GM19395 (cell line): ENCODE data around the gene SCN4A.
"Not testable (repeated sequence)": the region's sequence is repeated elsewhere in the genome, so short reads cannot be mapped to it uniquely, and the experiment has no call there.

Experiments used
- ATAC-seq: cut with Tn5 transposase; IDR thresholded peaks from one replicate; pipeline ENCODE4 v1.9.1; 2021; ENCODE audit warnings: mild to moderate bottlenecking, moderate library complexity; ENCODE audit not compliant: unreplicated experiment

Gene SCN4A

DNA sequence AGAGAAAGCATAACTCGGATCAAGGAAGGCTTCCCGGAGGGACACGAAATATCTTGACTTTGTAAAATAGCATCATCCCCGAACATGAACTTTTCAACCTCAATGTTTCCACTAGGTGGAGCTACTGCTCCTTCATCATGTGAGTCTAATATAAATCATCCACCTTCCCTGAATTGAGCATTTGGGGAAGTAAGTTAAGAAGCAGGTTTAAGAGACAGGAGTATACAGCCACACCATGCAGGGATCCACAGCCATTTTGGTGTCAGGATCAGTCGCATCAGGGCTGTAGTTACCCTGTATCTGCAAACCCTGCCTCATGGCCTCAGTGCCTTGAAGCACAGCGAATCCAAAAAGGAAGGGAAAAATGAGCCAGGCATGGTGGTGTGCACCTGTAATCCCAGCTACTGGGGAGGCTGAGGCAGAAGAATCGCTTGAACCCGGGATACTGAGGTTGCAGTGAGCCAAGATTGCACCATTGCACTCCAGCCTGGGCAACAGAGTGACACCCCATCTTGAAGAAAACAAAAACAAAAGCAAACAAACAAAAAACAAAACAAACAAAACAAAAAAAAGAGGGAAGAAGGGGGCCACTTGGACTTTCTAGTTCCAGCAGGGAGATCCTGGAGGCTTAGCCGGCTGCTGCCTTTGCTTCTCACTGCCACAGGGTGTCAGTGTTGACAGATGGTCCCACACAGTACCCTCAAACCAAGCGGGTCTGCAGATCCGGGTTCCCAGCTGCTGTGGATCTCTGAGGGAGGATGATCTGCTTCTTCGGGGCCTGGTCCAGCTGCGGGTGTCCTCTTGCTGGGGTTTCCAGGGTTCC lies 83.5 kb downstream of the SCN4A start:
- ATAC-seq = not testable (repeated sequence)
